ENCODE results near the gene BRSK2. TPM values are rescaled to one million over a fixed set of nuclear protein-coding genes. Genes with fewer than 3 reads are reported as not detected.

The BRSK2 gene
- total and polyA plus RNA-seq, 2 of the 4 experiments (the other 2 are of a cell fraction), result 0.18 to 0.62 TPM

DNA sequence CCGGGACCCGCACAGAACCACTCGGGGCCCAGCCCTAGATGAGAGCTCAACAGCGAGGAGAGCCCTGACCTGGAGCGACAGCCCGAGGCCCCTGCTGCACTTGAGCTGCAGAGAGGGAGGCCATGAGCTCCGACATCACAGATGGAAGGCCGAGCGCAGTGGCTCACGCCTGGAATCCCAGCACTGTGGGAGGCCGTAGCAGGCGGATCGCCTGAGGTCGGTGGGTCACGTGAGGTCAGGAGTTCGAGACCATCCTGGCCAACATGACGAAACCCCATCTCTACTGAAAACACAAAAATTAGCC lies 13.8 kb upstream of the BRSK2 start:
- Histone ChIP-seq H3K36me3 (ENCODE audit: control insufficient read depth, insufficient read depth, low read length) (no peaks in the 10 kb centered on the region), H3K4me1 (ENCODE audit: control insufficient read depth, insufficient read depth, low read length) (peaks cover 6% of the 10 kb centered on the region), H2BK5ac (ENCODE audit: low read depth, low read length, poor library complexity, severe bottlenecking) (no peak overlapping the region), H2BK15ac (ENCODE audit: low read depth, low read length) (no peak overlapping the region), H3K27me3 (ENCODE audit: control insufficient read depth, insufficient read depth, low read length) (peaks cover 2% of the 10 kb centered on the region; the same call in 1 of the 2 replicates), H3K9ac (ENCODE audit: low read depth, low read length) (no peak overlapping the region), H3K27ac (ENCODE audit: insufficient read depth, low read length) (no peak overlapping the region), H2BK120ac (ENCODE audit: low read depth, low read length) (no peak overlapping the region), H3K4me3 (ENCODE audit: insufficient read depth, low read depth, low read length) (no peak overlapping the region), H3K18ac (ENCODE audit: low read depth, low read length) (no peak overlapping the region), H3K9me1 (ENCODE audit: insufficient read depth, low read length) (peaks cover 4% of the 10 kb centered on the region), H3K56ac (ENCODE audit: extremely low read depth, insufficient read depth, low read length) (no peak overlapping the region), H3K9me3 (ENCODE audit: control insufficient read depth, insufficient read depth, low read length) (peaks cover 2% of the 10 kb centered on the region; the same call in 1 of the 2 replicates), H3K14ac (replicated peaks; ENCODE audit: low read depth, low read length) (no peak overlapping the region), H2AK5ac (ENCODE audit: low read depth, low read length) (no peak overlapping the region), H4K20me1 (ENCODE audit: insufficient read depth, low read length) (no peaks in the 10 kb centered on the region), H3K79me1 (ENCODE audit: low read depth in 1 of 2, low read length in 2 of 2) (no peaks in the 10 kb centered on the region), H2BK20ac (ENCODE audit: low read depth, low read length) (no peak overlapping the region), H3K4me2 (ENCODE audit: low read depth, low read length) (no peak overlapping the region), H3K4ac (ENCODE audit: low read depth, low read length) (no peak overlapping the region), H2AK9ac (replicated peaks; ENCODE audit: low read depth, low read length, poor library complexity) (no peak overlapping the region), H3K23ac (ENCODE audit: low read depth, low read length) (no peak overlapping the region), H4K91ac (ENCODE audit: insufficient read depth, low read depth, low read length) (no peak overlapping the region), H4K5ac (ENCODE audit: low read depth, low read length) (no peak overlapping the region), H2AFZ (replicated peaks; ENCODE audit: low read length, poor library complexity) (no peak overlapping the region), H4K8ac (ENCODE audit: low read depth in 2 of 2, low read length in 2 of 2) (no peak overlapping the region)
- no TSS peak for BruUV-seq (replicated peaks)
- in situ Hi-C loops (cut with MboI; ENCODE audit: low sequenced_read_pairs), result no loop called here
- POLR2A ChIA-PET (ENCODE audit: unreplicated experiment), result no interaction called here
- 88% methylated on average over 15 of the region's 17 CpGs; no CpG with 5 or more reads in 1 of the 2 experiments for WGBS, 2 experiments (ENCODE audit: extremely low coverage in 2 of 2, insufficient read length in 1 of 2)
- ATAC-seq (ENCODE audit: low read depth) (no peak), DNase-seq (no peak)
- TF ChIP-seq, protein P1, sequence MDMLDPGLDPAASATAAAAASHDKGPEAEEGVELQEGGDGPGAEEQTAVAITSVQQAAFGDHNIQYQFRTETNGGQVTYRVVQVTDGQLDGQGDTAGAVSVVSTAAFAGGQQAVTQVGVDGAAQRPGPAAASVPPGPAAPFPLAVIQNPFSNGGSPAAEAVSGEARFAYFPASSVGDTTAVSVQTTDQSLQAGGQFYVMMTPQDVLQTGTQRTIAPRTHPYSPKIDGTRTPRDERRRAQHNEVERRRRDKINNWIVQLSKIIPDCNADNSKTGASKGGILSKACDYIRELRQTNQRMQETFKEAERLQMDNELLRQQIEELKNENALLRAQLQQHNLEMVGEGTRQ (IDR thresholded peaks at IDR 0.05; ENCODE audit: low read depth, low read length), result no peak
- TF ChIP-seq MAZ (IDR thresholded peaks at IDR 0.05; ENCODE audit: borderline replicate concordance, low read depth, low read length), result no peak
- no peak for TF ChIP-seq MXI1 (IDR thresholded peaks at IDR 0.05; ENCODE audit: borderline replicate concordance, low read depth, low read length)
- no peak for TF ChIP-seq NFE2L2 (IDR thresholded peaks at IDR 0.05; ENCODE audit: low read depth, low read length)
- no peak for TF ChIP-seq POLR2A (IDR thresholded peaks at IDR 0.05; ENCODE audit: low read depth, low read length)
- no peak for TF ChIP-seq CEBPB (IDR thresholded peaks at IDR 0.05; ENCODE audit: low read depth, low read length)
- TF ChIP-seq, protein P2, sequence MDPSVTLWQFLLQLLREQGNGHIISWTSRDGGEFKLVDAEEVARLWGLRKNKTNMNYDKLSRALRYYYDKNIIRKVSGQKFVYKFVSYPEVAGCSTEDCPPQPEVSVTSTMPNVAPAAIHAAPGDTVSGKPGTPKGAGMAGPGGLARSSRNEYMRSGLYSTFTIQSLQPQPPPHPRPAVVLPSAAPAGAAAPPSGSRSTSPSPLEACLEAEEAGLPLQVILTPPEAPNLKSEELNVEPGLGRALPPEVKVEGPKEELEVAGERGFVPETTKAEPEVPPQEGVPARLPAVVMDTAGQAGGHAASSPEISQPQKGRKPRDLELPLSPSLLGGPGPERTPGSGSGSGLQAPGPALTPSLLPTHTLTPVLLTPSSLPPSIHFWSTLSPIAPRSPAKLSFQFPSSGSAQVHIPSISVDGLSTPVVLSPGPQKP (IDR thresholded peaks at IDR 0.05; ENCODE audit: borderline replicate concordance, low read depth, low read length), result no peak
- no peak for TF ChIP-seq RAD21 (IDR thresholded peaks at IDR 0.05; ENCODE audit: low read length)
- CTCF ChIA-PET, result no interaction called here
- dilution Hi-C loops (cut with HindIII; ENCODE audit: low sequenced_read_pairs, unreplicated experiment), result no loop called here
- intact Hi-C loops (cut with micrococcal nuclease), result no loop called here

Data from IMR-90 (cell line).